HepG2 (cell line): ENCODE data around the gene PXYLP1. TPM values are rescaled to one million over a fixed set of nuclear protein-coding genes. Genes with fewer than 3 reads are reported as not detected.

Experiments
- CHD4 ChIP-seq: fragments of 200-600 bp; sonication (generic); IDR thresholded peaks from 2 replicates; pipeline ENCODE4 v1.7.0; 2017; ENCODE audit warnings: mild to moderate bottlenecking, low read length, borderline replicate concordance
- DDIT3 ChIP-seq: sonication (generic); formaldehyde crosslinking; IDR thresholded peaks from 2 replicates; pipeline ENCODE4 v1.4.0; 2020; ENCODE audit warnings: mild to moderate bottlenecking, missing genetic modification reagents
- DMAP1 ChIP-seq: IDR thresholded peaks from 2 replicates; pipeline ENCODE4 v1.6.1; 2016
- FUBP1 ChIP-seq: sonication (generic); formaldehyde crosslinking; IDR thresholded peaks from 2 replicates; pipeline ENCODE4 v1.5.1; 2020; ENCODE audit warnings: missing genetic modification reagents, mild to moderate bottlenecking, borderline replicate concordance
- GABPA ChIP-seq, 2 experiments: IDR thresholded peaks; 2 replicates each; pipeline ENCODE4 v1.6.1; 2011 to 2016; ENCODE audit warnings: low read depth in 2 of 2, low read length in 1 of 2, missing biosample characterization in 1 of 2, missing genetic modification characterization in 1 of 2
- GATAD1 ChIP-seq: IDR thresholded peaks from 2 replicates; pipeline ENCODE4 v1.6.1; 2016; ENCODE audit warnings: missing genetic modification reagents, missing compliant biosample characterization
- KDM4B ChIP-seq: sonication (generic); formaldehyde crosslinking; IDR thresholded peaks from 2 replicates; pipeline ENCODE4 v1.4.0; 2020; ENCODE audit warnings: missing genetic modification reagents
- KIAA2018 ChIP-seq: sonication (generic); formaldehyde crosslinking; IDR thresholded peaks from 2 replicates; pipeline ENCODE4 v1.5.0; 2020; ENCODE audit warnings: mild to moderate bottlenecking, missing genetic modification reagents, borderline replicate concordance
- MAFK ChIP-seq, 2 experiments: IDR thresholded peaks in 1 of 2; conservative IDR thresholded peaks in 1 of 2; 2 replicates each; pipeline ENCODE4 v1.6.1; 2011; ENCODE audit warnings: improper control_type of control experiment in 2 of 2, low read length in 2 of 2
- POLR2A ChIP-seq, 2 experiments: IDR thresholded peaks; 2 replicates each; pipeline ENCODE4 v1.6.1; 2011; ENCODE audit warnings: low read depth in 2 of 2, low read length in 2 of 2, mild to moderate bottlenecking in 1 of 2, moderate library complexity in 1 of 2; ENCODE audit not compliant: insufficient read depth in 1 of 2
- RARA ChIP-seq: IDR thresholded peaks from 2 replicates; pipeline ENCODE4 v1.6.1; 2016; ENCODE audit warnings: missing genetic modification reagents, missing compliant biosample characterization
- U2AF1 ChIP-seq: fragments of 200-400 bp; formaldehyde crosslinking; optimal IDR thresholded peaks from 2 replicates; pipeline ENCODE3; 2017; ENCODE audit warnings: mild to moderate bottlenecking, low read depth, low read length
- polyA plus RNA-seq, 8 experiments: library from polyadenylated mRNA; depleted of rRNA in 3 of 8; stranded (reverse) in 7 of 8; unstranded in 1 of 8; fragments of >200 nt; fragmentation: Illumina TruSeq in 4 of 8; extraction: Trizol in 4 of 8; gene quantifications; 2 replicates each; pipeline versions ENCODE4 v1.2.1 to v1.2.3, GENCODE V29; 2011 to 2016; ENCODE audit warnings: low read depth in 4 of 8, missing spikeins in 1 of 8, mixed read lengths in 1 of 8; ENCODE audit not compliant: insufficient read depth in 1 of 8
- total RNA-seq, 5 experiments: library from RNA; depleted of rRNA; stranded (reverse); fragments of >200 nt; fragmentation: Illumina TruSeq; extraction: Trizol; gene quantifications; 2 replicates each; pipeline ENCODE4 v1.2.3, GENCODE V29; 2016; ENCODE audit warnings: low read depth in 1 of 5
- TF ChIP-seq, protein P1 (sequence below): sonication (generic); formaldehyde crosslinking; IDR thresholded peaks from 2 replicates; pipeline ENCODE4 v1.9.0; 2022; ENCODE audit warnings: low read depth, missing genetic modification reagents
- TF ChIP-seq, protein P2 (sequence below): sonication (generic); formaldehyde crosslinking; conservative IDR thresholded peaks from 2 replicates; pipeline ENCODE4 v1.5.0; 2020; ENCODE audit warnings: missing genetic modification reagents

The PXYLP1 gene
- total and polyA plus RNA-seq, 2 of the 13 experiments (the other 11 are each of a cell fraction or from before 2014, with no cell fraction given) = 4.9 to 8.1 TPM

DNA sequence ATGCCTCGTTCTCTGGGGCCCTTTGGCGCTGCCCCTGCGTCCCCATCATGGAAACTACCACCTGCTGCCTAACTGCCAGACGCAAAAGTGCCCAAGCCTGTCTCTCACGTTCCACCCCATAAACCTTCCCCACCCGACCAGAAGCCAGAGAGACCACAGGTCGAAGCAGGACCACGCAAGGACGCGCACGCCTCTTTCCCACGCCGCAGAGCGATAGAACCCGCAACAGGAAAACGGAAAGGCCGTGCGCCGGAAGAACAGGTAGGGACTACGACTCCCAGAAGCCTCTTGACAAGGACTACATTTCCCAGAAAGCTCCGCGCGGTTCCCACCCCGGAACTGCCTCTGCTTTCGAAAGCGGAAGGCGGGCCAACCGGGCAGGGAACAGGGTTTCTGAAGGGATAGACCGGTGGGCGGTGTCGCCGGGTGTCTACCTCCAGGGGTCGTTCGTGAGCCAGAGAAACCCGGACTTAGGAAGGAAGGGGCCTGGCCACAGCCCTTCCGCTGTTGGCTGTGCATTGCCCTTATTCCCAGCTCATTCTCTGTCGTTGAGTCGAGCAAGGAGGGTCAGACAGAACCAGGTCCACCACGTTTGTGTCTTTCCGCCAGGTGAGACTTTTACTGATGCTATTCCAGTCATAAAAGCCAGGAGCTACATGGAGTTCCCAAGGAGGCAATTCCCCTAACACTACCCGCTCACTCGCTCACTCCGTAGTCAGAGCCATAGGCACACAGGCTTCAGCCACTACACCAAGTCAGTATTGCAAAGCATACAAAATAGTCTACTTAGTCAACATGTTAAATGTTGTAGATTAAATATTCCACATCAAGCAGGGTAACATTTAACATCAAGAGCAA, 80.1 kb downstream of the PXYLP1 start (continued):
- no peak for TF ChIP-seq KIAA2018
- TF ChIP-seq CHD4 = no peak
- peak; percentile 88 for TF ChIP-seq DMAP1 (CRISPR knock-in tag)
- peak; percentile 94 for TF ChIP-seq GABPA (IDR thresholded peaks at IDR 0.05; ENCODE audit: low read depth, low read length)
- TF ChIP-seq GABPA (CRISPR knock-in tag; IDR thresholded peaks at IDR 0.05; ENCODE audit: low read depth) = peak; percentile 99
- TF ChIP-seq DDIT3 (CRISPR knock-in tag) = no peak
- TF ChIP-seq, protein P1, sequence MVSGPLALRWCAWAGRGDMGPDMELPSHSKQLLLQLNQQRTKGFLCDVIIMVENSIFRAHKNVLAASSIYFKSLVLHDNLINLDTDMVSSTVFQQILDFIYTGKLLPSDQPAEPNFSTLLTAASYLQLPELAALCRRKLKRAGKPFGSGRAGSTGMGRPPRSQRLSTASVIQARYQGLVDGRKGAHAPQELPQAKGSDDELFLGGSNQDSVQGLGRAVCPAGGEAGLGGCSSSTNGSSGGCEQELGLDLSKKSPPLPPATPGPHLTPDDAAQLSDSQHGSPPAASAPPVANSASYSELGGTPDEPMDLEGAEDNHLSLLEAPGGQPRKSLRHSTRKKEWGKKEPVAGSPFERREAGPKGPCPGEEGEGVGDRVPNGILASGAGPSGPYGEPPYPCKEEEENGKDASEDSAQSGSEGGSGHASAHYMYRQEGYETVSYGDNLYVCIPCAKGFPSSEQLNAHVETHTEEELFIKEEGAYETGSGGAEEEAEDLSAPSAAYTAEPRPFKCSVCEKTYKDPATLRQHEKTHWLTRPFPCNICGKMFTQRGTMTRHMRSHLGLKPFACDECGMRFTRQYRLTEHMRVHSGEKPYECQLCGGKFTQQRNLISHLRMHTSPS (CRISPR knock-in tag) = peak; percentile 47; the same call in 1 of the 2 replicates
- peak; percentile 71 to 95 for TF ChIP-seq POLR2A (IDR thresholded peaks at IDR 0.05; ENCODE audit: insufficient read depth in 1 of 2, low read depth in 2 of 2, low read length in 2 of 2)
- TF ChIP-seq, protein P2, sequence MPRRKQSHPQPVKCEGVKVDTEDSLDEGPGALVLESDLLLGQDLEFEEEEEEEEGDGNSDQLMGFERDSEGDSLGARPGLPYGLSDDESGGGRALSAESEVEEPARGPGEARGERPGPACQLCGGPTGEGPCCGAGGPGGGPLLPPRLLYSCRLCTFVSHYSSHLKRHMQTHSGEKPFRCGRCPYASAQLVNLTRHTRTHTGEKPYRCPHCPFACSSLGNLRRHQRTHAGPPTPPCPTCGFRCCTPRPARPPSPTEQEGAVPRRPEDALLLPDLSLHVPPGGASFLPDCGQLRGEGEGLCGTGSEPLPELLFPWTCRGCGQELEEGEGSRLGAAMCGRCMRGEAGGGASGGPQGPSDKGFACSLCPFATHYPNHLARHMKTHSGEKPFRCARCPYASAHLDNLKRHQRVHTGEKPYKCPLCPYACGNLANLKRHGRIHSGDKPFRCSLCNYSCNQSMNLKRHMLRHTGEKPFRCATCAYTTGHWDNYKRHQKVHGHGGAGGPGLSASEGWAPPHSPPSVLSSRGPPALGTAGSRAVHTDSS (CRISPR knock-in tag) = 0 out of 2 replicates have a peak, but pooled peaks have one; percentile 68
- peak; percentile 96 for TF ChIP-seq GATAD1
- peak; percentile 84 for TF ChIP-seq U2AF1
- TF ChIP-seq FUBP1 = no peak
- TF ChIP-seq KDM4B (CRISPR knock-in tag) = peak; percentile 51; the same call in 1 of the 2 replicates
- no peak for TF ChIP-seq MAFK (conservative IDR thresholded peaks at IDR 0.05 in 1 of 2, IDR thresholded peaks at IDR 0.05 in 1 of 2; ENCODE audit: low read length in 2 of 2)
- peak; percentile 19; the same call in 1 of the 2 replicates for TF ChIP-seq RARA
